Stimulated activated CD4-positive, alpha-beta T cell treated with anti-CD3 and anti-CD28 coated beads, Interleukin-4, amount 100 ng/mL, for 24 hours (primary cell): ENCODE data around the gene POC1B.
"Not testable (repeated sequence)": the region's sequence is repeated elsewhere in the genome, so short reads cannot be mapped to it uniquely, and the experiment has no call there.

Experiments
- DNase-seq: peaks from one replicate; pipeline ENCODE4 v3.0.0-alpha.2; 2020

Gene POC1B

GRCh38 chr12:89459279-89459678 lies 66.6 kb downstream of the POC1B start:
- DNase-seq, result not testable (repeated sequence)

GRCh38 chr12:89456565-89456964 lies 69.3 kb downstream of the POC1B start:
- no peak for DNase-seq

GRCh38 chr12:89454080-89454848 lies 71.6 kb downstream of the POC1B start:
- no peak for DNase-seq

- no peak for DNase-seq
These were observed 72.5 kb downstream of the POC1B start for GRCh38 chr12:89453121-89453978.

- DNase-seq, result no peak
These were observed 74.0 kb downstream of the POC1B start for GRCh38 chr12:89451841-89452251.

- no peak for DNase-seq
These were observed 74.9 kb downstream of the POC1B start for GRCh38 chr12:89450907-89451306.

GRCh38 chr12:89448951-89449371 lies 76.9 kb downstream of the POC1B start:
- no peak for DNase-seq

GRCh38 chr12:89448526-89448925 lies 77.3 kb downstream of the POC1B start:
- no peak for DNase-seq

- DNase-seq, result no peak
These were observed 85.9 kb downstream of the POC1B start for GRCh38 chr12:89439941-89440340.

- DNase-seq, result no peak
These were observed 88.6 kb downstream of the POC1B start for GRCh38 chr12:89437231-89437630.

GRCh38 chr12:89436062-89436461 lies 89.8 kb downstream of the POC1B start:
- DNase-seq, result no peak

GRCh38 chr12:89433634-89434033 lies 92.2 kb downstream of the POC1B start:
- DNase-seq, result no peak

GRCh38 chr12:89432396-89432795 lies 93.5 kb downstream of the POC1B start:
- no peak for DNase-seq

GRCh38 chr12:89429528-89429927 lies 96.3 kb downstream of the POC1B start:
- DNase-seq, result no peak

GRCh38 chr12:89427508-89428156 lies 98.2 kb downstream of the POC1B start:
- no peak for DNase-seq

- no peak for DNase-seq
These were observed 101.0 kb downstream of the POC1B start for GRCh38 chr12:89424846-89425245.

GRCh38 chr12:89424389-89424788 lies 101.5 kb downstream of the POC1B start:
- no peak for DNase-seq

- DNase-seq, result no peak
These were observed 104.6 kb downstream of the POC1B start for GRCh38 chr12:89421092-89421835.

GRCh38 chr12:89418228-89418910 lies 107.5 kb downstream of the POC1B start:
- no peak for DNase-seq

GRCh38 chr12:89417246-89417977 lies 108.4 kb downstream of the POC1B start:
- DNase-seq, result no peak

GRCh38 chr12:89416049-89416792 lies 109.6 kb downstream of the POC1B start:
- DNase-seq, result no peak
